Mucosa of descending colon (tissue), 3 donors: Measurements from ENCODE around the gene TNNI2. TPM values are rescaled to one million over a fixed set of nuclear protein-coding genes. Genes with fewer than 3 reads are reported as not detected.
"Not testable (repeated sequence)": the region's sequence is repeated elsewhere in the genome, so short reads cannot be mapped to it uniquely, and the experiment has no call there.

ENCODE experiments used
- ATAC-seq: fragments of 200-7000 bp; cut with Tn5 transposase; one replicate; pipeline ENCODE4 v1.9.1; 2020; ENCODE audit warnings: mild to moderate bottlenecking, moderate library complexity
- DNase-seq, 3 donors: peaks; one replicate each; pipeline ENCODE4 v3.0.0-alpha.2; 2020
- H3K36me3 ChIP-seq: fragments of 200-600 bp; one replicate; pipeline ENCODE4 v1.8.0; 2021; ENCODE audit warnings: low read depth, mild to moderate bottlenecking
- H3K4me1 ChIP-seq: fragments of 200-600 bp; one replicate; pipeline ENCODE4 v1.8.0; 2021; ENCODE audit warnings: low read depth, mild to moderate bottlenecking
- H3K4me3 ChIP-seq: fragments of 200-600 bp; one replicate; pipeline ENCODE4 v1.8.0; 2021; ENCODE audit warnings: mild to moderate bottlenecking
- H3K9me3 ChIP-seq: fragments of 200-600 bp; one replicate; pipeline ENCODE4 v1.8.0; 2021; ENCODE audit warnings: mild to moderate bottlenecking
- intact Hi-C, 2 donors: fragments of 100-400 bp; cut with DNase I in 1 of 2; cut with micrococcal nuclease in 1 of 2; formaldehyde crosslinking; loops; one replicate each; pipeline versions ENCODE4 v1.11.0 to v1.11.1; 2022; cut with DNase I, micrococcal nuclease
- total RNA-seq, 3 donors: library from RNA; stranded (reverse); fragmentation: NEBNext Ultra II Directional in 2 of 3; extraction: Animal tissue kit (Norgen Biotek cat#: 25700) in 2 of 3; gene quantifications; one replicate each; pipeline versions ENCODE4 v1.2.1 to v1.2.4, GENCODE V29; 2021 to 2023
- TF ChIP-seq, protein P1 (sequence below): fragments of 200-600 bp; IDR thresholded peaks from one replicate; pipeline ENCODE4 v1.8.0; 2022; ENCODE audit warnings: antibody characterized with exemption, mild to moderate bottlenecking
- donor health status: DM: no; HTN: no; CAD: no; lungs with moderate emphysema.
- donor health status: DM: no; HTN: no; CAD: no.
- donor health status: DM: no; HTN: yes; CAD: no.

Gene TNNI2
- total RNA-seq, 3 donors from 2014 or later, result 0.46 TPM; not detected in 2

GRCh38 chr11:1872267-1872985 lies 33.6 kb downstream of the TNNI2 start:
- DNase-seq (peak in 1 of 3 donors; percentile 46), ATAC-seq (no peak)
- Histone ChIP-seq H3K4me1 (peaks cover 8% of the 10 kb centered on the region), H3K36me3 (no peaks in the 10 kb centered on the region), H3K9me3 (no peaks in the 10 kb centered on the region), H3K4me3 (no peak overlapping the region)
- intact Hi-C loops, result no loop called here
- TF ChIP-seq, protein P1, sequence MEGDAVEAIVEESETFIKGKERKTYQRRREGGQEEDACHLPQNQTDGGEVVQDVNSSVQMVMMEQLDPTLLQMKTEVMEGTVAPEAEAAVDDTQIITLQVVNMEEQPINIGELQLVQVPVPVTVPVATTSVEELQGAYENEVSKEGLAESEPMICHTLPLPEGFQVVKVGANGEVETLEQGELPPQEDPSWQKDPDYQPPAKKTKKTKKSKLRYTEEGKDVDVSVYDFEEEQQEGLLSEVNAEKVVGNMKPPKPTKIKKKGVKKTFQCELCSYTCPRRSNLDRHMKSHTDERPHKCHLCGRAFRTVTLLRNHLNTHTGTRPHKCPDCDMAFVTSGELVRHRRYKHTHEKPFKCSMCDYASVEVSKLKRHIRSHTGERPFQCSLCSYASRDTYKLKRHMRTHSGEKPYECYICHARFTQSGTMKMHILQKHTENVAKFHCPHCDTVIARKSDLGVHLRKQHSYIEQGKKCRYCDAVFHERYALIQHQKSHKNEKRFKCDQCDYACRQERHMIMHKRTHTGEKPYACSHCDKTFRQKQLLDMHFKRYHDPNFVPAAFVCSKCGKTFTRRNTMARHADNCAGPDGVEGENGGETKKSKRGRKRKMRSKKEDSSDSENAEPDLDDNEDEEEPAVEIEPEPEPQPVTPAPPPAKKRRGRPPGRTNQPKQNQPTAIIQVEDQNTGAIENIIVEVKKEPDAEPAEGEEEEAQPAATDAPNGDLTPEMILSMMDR, result no peak

GRCh38 chr11:1873048-1873812 lies 34.4 kb downstream of the TNNI2 start:
- no peaks in the 10 kb centered on the region for H3K9me3 ChIP-seq
- no peak overlapping the region for H3K4me3 ChIP-seq
- intact Hi-C loops, result no loop called here
- TF ChIP-seq, protein P1, result no peak
- H3K4me1 ChIP-seq, result peaks cover 7% of the 10 kb centered on the region
- no peaks in the 10 kb centered on the region for H3K36me3 ChIP-seq
- DNase-seq (peak in 2 of 3 donors; percentile 21 to 49), ATAC-seq (no peak)

GRCh38 chr11:1873813-1874150 lies 35.0 kb downstream of the TNNI2 start:
- H3K9me3 ChIP-seq, ATAC-seq, H3K36me3 ChIP-seq, H3K4me3 ChIP-seq, intact Hi-C loops, H3K4me1 ChIP-seq: not testable (repeated sequence)
- peak in 1 of 3 donors; percentile 15 for DNase-seq

DNA sequence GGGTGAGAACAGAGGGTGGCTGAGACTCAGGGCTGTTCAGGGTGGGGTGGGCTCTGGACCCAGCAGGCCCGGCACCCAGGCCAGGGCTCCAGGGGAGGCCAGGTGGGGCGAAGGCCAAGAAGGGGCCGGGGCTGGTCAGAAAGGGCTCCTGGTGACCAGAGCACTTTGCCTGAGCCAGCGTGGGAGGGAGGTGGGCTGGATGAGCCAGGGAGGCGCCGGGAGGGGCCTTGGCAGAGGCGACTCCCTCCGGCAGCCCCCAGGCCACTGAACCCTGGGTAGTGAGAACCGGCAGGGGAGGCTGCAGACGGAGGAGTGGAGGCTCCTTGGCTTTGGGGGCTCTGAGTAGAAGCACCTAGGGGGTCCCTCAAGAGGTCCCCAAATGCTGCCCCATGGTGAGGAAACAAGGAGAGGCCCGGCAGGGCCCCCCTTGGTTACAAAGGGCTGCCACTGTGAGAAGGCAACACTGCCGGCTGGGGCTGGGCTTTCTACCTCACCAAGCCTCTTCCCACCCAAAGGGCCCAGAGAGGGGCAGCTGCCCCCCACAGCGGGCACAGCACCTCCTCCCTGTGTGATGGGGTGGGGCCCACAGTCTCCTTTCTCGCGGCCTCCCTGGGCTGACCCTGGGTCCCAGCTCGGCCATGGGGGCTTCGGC lies 35.8 kb downstream of the TNNI2 start:
- intact Hi-C loops, H3K9me3 ChIP-seq, H3K36me3 ChIP-seq, ATAC-seq, H3K4me1 ChIP-seq, H3K4me3 ChIP-seq: not testable (repeated sequence)
- peak in 2 of 3 donors; percentile 31 to 52 for DNase-seq

GRCh38 chr11:1875093-1875850 lies 36.5 kb downstream of the TNNI2 start:
- TF ChIP-seq, protein P1, result no peak
- Histone ChIP-seq H3K36me3 (no peaks in the 10 kb centered on the region), H3K4me3 (no peak overlapping the region), H3K9me3 (no peaks in the 10 kb centered on the region), H3K4me1 (peaks cover 7% of the 10 kb centered on the region)
- ATAC-seq (no peak), DNase-seq (peak in 2 of 3 donors; percentile 45 to 59)
- intact Hi-C loops, result no loop called here

DNA sequence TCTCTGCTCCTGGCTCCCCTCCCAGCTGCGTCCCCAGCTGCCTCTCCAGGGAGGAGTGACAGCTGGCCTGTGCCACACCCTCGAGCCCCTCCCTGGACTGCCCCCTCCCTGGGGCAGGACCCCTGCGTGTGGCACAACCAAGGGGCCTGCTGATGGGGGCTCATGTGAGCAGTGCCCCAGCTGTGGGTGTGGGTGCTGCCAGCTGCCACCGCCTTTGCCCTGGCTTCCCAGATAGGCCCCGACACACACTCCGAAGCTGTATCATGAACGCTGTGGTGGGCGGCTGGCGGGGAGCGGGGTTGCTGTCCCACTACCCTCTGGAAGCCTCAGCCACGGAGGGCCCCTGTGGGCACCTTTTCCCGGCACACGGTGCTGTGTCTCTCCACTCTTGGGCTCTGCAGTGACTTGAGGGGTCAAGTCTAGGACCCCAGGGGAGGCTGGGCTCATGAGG lies 37.1 kb downstream of the TNNI2 start:
- ATAC-seq, H3K4me1 ChIP-seq, H3K9me3 ChIP-seq, H3K4me3 ChIP-seq, intact Hi-C loops, H3K36me3 ChIP-seq: not testable (repeated sequence)
- peak in 1 of 3 donors; percentile 23 for DNase-seq
